NCI-H510A treated with DMSO at 0.1 percent for 48 hours (cell line): Measurements from ENCODE around the gene UACA.
"Not testable (repeated sequence)": the region's sequence is repeated elsewhere in the genome, so short reads cannot be mapped to it uniquely, and the experiment has no call there.

Experiments
- DNase-seq: peaks from one replicate; lab custom pipeline; 2025; lab: John Stamatoyannopoulos, UW

Gene UACA

GRCh38 chr15:70669006-70669602, 94.3 kb downstream of the UACA start:
- no peak for DNase-seq

GRCh38 chr15:70665599-70665998, 97.8 kb downstream of the UACA start:
- DNase-seq: no peak

- no peak for DNase-seq
Measured at GRCh38 chr15:70664494-70664893, 98.9 kb downstream of the UACA start.

- not testable (repeated sequence) for DNase-seq
Measured at GRCh38 chr15:70663069-70663468, 100.3 kb downstream of the UACA start.

GRCh38 chr15:70659662-70660061, 103.7 kb downstream of the UACA start:
- DNase-seq: no peak

- DNase-seq: no peak
Measured at GRCh38 chr15:70658641-70659040, 104.7 kb downstream of the UACA start.

- no peak for DNase-seq
Measured at GRCh38 chr15:70653426-70653825, 109.9 kb downstream of the UACA start.

GRCh38 chr15:70652341-70652740, 111.0 kb downstream of the UACA start:
- no peak for DNase-seq

GRCh38 chr15:70651303-70651845, 112.0 kb downstream of the UACA start:
- DNase-seq: no peak

- no peak for DNase-seq
Measured at GRCh38 chr15:70650567-70651302, 112.6 kb downstream of the UACA start.

GRCh38 chr15:70647396-70647795, 116.0 kb downstream of the UACA start:
- no peak for DNase-seq

- no peak for DNase-seq
Measured at GRCh38 chr15:70646169-70646568, 117.2 kb downstream of the UACA start.

GRCh38 chr15:70643783-70644125, 119.6 kb downstream of the UACA start:
- no peak for DNase-seq

GRCh38 chr15:70643106-70643782, 120.1 kb downstream of the UACA start:
- DNase-seq: no peak

- no peak for DNase-seq
Measured at GRCh38 chr15:70636540-70637165, 126.7 kb downstream of the UACA start.

GRCh38 chr15:70635895-70636294, 127.5 kb downstream of the UACA start:
- no peak for DNase-seq

GRCh38 chr15:70633991-70634390, 129.4 kb downstream of the UACA start:
- no peak for DNase-seq

GRCh38 chr15:70633103-70633831, 130.1 kb downstream of the UACA start:
- no peak for DNase-seq

GRCh38 chr15:70632491-70633102, 130.8 kb downstream of the UACA start:
- DNase-seq: no peak

- DNase-seq: no peak
Measured at GRCh38 chr15:70632079-70632478, 131.3 kb downstream of the UACA start.

GRCh38 chr15:70629735-70630273, 133.6 kb downstream of the UACA start:
- no peak for DNase-seq
